Measurements from ENCODE around the gene CDH23. TPM values are rescaled to one million over a fixed set of nuclear protein-coding genes. Genes with fewer than 3 reads are reported as not detected.

The CDH23 gene
- total and polyA plus RNA-seq, 2 experiments from 2014 or later = 0.08 TPM; not detected in 1

DNA sequence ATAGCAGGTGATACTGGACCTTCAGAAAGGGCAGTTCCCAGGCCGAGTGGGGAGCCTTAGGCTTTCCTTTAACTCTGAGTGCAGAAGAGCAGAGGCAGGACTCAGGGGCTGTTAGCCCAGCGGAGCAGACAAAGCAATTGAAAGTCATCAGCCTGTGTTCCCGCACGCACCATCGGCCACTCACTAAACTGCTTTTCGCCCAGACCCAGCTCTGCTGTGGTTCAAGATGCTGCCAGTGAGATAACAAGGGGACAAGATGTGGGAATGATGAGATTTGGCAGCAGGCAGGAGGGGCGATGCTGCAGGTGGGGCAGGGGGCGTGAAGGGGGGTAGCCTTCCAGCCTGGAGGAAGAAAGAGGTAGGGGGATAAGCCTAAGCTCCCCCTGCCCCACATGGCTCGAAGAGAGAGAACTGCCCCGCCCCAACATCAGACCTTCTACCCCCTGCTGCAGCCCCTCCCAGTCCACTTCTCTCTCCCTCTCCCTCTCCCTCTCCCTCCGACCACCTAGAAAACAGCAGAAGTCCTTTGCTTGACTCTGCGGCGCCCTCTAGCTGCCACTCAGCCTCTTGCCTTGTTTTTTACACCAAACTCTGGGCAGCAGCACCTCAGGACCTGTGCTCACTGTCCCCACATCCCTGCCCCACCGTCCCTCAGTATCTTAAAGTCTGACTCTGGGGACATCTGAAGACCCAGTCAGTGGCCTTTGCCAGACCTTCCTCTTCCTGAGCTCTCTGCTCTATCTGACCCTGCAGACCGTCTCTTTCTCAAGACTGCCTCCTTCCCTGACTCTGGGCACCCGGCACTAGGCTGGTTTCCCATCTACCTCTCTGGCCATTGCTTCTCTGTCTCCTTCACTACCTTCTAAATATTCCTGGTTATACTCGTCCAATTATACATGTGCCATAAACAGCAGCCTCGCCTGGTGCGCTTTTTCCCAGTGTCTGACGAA is 212.4 kb downstream of the CDH23 start:
- TF ChIP-seq EZH2phosphoT487 (IDR thresholded peaks at IDR 0.05; ENCODE audit: insufficient read depth, low read depth) (no peak), EZH2 (IDR thresholded peaks at IDR 0.05; ENCODE audit: insufficient read depth, poor library complexity, severe bottlenecking) (no peak)
- in situ Hi-C loops (cut with MboI) = no loop called here
- peak; percentile 77 for DNase-seq

DNA sequence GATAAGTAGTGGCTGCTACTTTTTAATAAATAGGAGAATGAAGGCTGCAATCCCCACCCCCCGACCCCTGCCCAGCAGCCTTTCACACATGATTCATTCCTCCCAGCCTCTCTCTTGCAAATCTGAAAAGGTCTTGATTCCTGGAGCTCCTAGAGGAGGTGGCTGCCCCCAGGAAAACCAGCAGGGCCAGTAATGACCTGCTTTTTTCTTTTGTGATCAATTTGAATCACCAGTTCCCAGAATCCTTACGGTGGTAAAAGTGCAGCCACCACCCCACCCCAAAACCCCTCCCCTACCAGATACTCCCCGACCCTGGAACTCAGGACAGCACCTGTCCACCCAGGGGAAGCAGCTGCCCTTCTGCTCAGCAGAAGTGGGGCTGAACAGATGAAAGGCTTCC is 213.9 kb downstream of the CDH23 start:
- DNase-seq = no peak
- Histone ChIP-seq H3F3A (ENCODE audit: insufficient read depth) (peaks cover 4% of the 10 kb centered on the region), H3K4me2 (ENCODE audit: unreplicated experiment) (no peak overlapping the region), H4K20me1 (ENCODE audit: insufficient read depth) (no peaks in the 10 kb centered on the region), H3K9me3 (ENCODE audit: low read depth) (no peaks in the 10 kb centered on the region), H2AFZ (no peak overlapping the region), H3K27me3 (replicated peaks; ENCODE audit: insufficient read depth) (0 out of 2 replicates have a peak, but pooled peaks cover 9% of the 10 kb centered on the region), H3K9me2 (ENCODE audit: insufficient read depth) (no peaks in the 10 kb centered on the region), H3K79me2 (ENCODE audit: insufficient read depth) (no peaks in the 10 kb centered on the region), H3K36me3 (ENCODE audit: low read depth) (no peaks in the 10 kb centered on the region), H3K9ac (no peak overlapping the region), H3K27ac (no peak overlapping the region), H3K4me3 (no peak overlapping the region), H3K4me1 (ENCODE audit: insufficient read depth) (peaks cover 4% of the 10 kb centered on the region)
- TF ChIP-seq EZH2phosphoT487 (IDR thresholded peaks at IDR 0.05; ENCODE audit: insufficient read depth, low read depth) (no peak), EZH2 (IDR thresholded peaks at IDR 0.05; ENCODE audit: insufficient read depth, poor library complexity, severe bottlenecking) (no peak)
- 67 to 68% methylated on average over 3 of the region's 3 CpGs for WGBS, 2 experiments (ENCODE audit: low coverage in 1 of 2, low lambda C conversion rate in 2 of 2, missing lambda C conversion rate in 2 of 2)
- in situ Hi-C loops (cut with MboI) = no loop called here

More for the DNA sequence above, 212.4 kb downstream of the CDH23 start:
- Histone ChIP-seq H3K9me3 (ENCODE audit: low read depth) (no peaks in the 10 kb centered on the region), H3K79me2 (ENCODE audit: insufficient read depth) (no peaks in the 10 kb centered on the region), H3K4me3 (no peak overlapping the region), H3K9ac (no peak overlapping the region), H3K4me2 (ENCODE audit: unreplicated experiment) (no peak overlapping the region), H3F3A (ENCODE audit: insufficient read depth) (peaks cover 13% of the 10 kb centered on the region), H3K36me3 (ENCODE audit: low read depth) (no peaks in the 10 kb centered on the region), H3K4me1 (ENCODE audit: insufficient read depth) (peaks cover 12% of the 10 kb centered on the region), H3K27me3 (replicated peaks; ENCODE audit: insufficient read depth) (0 out of 2 replicates have a peak, but pooled peaks cover 5% of the 10 kb centered on the region), H4K20me1 (ENCODE audit: insufficient read depth) (no peaks in the 10 kb centered on the region), H2AFZ (no peak overlapping the region), H3K27ac (no peak overlapping the region), H3K9me2 (ENCODE audit: insufficient read depth) (no peaks in the 10 kb centered on the region)
- 39 to 47% methylated on average over 18 to 20 of the region's 20 CpGs for WGBS, 2 experiments (ENCODE audit: low coverage in 1 of 2, low lambda C conversion rate in 2 of 2, missing lambda C conversion rate in 2 of 2)

DNA sequence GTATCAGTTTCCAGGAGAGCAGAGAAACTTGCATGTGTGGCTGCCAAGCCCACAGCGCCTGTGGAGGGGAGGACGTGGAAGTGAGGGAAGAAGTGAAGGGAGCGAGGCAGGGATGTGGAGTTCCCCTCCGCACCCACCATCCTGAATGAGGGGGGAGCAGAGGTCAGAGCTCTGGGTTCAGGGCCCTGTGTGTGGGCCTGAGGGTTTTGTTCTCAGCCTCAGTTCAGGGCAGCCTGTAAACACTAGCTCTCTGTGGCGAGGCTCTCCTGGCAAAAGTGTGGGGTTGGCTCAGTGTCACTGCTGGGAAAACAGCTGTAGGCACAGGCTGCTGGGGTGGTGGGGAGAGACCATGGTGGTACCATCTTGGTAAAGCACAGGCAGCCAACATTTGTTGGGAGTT is 214.4 kb downstream of the CDH23 start:
- H3K79me2 ChIP-seq (ENCODE audit: insufficient read depth) = no peaks in the 10 kb centered on the region
- H3K9ac ChIP-seq = no peak overlapping the region
- TF ChIP-seq EZH2phosphoT487 (IDR thresholded peaks at IDR 0.05; ENCODE audit: insufficient read depth, low read depth) (no peak), EZH2 (IDR thresholded peaks at IDR 0.05; ENCODE audit: insufficient read depth, poor library complexity, severe bottlenecking) (no peak)
- H3K9me2 ChIP-seq (ENCODE audit: insufficient read depth) = no peaks in the 10 kb centered on the region
- 0 out of 2 replicates have a peak, but pooled peaks cover 9% of the 10 kb centered on the region for H3K27me3 ChIP-seq (replicated peaks; ENCODE audit: insufficient read depth)
- H3F3A ChIP-seq (ENCODE audit: insufficient read depth) = no peaks in the 10 kb centered on the region
- H3K4me1 ChIP-seq (ENCODE audit: insufficient read depth) = peaks cover 3% of the 10 kb centered on the region; the same call in 1 of the 2 replicates
- in situ Hi-C loops (cut with MboI) = no loop called here
- DNase-seq = no peak
- no peaks in the 10 kb centered on the region for H3K36me3 ChIP-seq (ENCODE audit: low read depth)
- no peak overlapping the region for H2AFZ ChIP-seq
- H4K20me1 ChIP-seq (ENCODE audit: insufficient read depth) = no peaks in the 10 kb centered on the region
- H3K9me3 ChIP-seq (ENCODE audit: low read depth) = no peaks in the 10 kb centered on the region
- no peak overlapping the region for H3K27ac ChIP-seq
- no peak overlapping the region for H3K4me2 ChIP-seq (ENCODE audit: unreplicated experiment)
- no peak overlapping the region for H3K4me3 ChIP-seq
- 74 to 76% methylated on average over 5 of the region's 5 CpGs for WGBS, 2 experiments (ENCODE audit: low coverage in 1 of 2, low lambda C conversion rate in 2 of 2, missing lambda C conversion rate in 2 of 2)

DNA sequence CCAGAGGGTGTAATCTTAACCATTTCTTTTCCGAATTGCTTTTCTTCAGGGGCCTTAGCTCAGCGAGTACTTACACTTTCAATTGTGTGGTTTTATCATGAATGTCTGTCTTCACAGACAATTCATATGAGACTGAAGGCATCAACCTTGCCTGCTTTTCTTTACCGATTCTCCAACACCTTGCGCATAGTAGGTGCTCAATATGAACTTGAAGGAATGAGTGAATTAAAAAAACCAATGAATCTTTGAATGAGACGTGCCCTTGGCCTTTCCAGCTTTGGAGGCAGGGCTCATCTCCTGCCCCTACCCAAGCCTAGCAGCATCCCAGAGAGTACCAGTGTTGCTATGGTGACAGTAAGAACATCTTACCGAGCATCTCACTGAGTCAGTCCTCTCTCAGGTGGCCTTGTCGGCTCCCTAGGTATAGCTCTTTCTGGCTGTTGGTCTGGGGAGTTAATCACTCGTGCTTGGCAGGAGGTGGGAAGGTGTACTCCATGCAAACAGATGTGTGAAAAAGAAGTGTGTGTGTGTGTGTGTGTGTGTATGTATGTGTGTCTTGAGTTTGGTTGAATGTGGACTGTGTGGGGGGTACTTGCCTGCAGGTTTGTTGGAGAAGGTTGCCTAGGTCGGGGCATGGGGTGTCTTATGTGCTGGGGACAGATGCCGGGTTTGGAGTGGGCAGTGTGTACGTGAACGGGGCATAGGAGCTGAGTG is 215.1 kb downstream of the CDH23 start:
- Histone ChIP-seq H3K4me2 (ENCODE audit: unreplicated experiment) (no peak overlapping the region), H3K27me3 (replicated peaks; ENCODE audit: insufficient read depth) (0 out of 2 replicates have a peak, but pooled peaks cover 9% of the 10 kb centered on the region), H3K9ac (no peak overlapping the region), H3K27ac (no peak overlapping the region), H2AFZ (no peak overlapping the region), H3K4me1 (ENCODE audit: insufficient read depth) (peaks cover 3% of the 10 kb centered on the region; the same call in 1 of the 2 replicates), H3K9me2 (ENCODE audit: insufficient read depth) (no peaks in the 10 kb centered on the region), H3F3A (ENCODE audit: insufficient read depth) (no peaks in the 10 kb centered on the region), H3K9me3 (ENCODE audit: low read depth) (no peaks in the 10 kb centered on the region), H3K79me2 (ENCODE audit: insufficient read depth) (no peaks in the 10 kb centered on the region), H3K36me3 (ENCODE audit: low read depth) (no peaks in the 10 kb centered on the region), H3K4me3 (no peak overlapping the region), H4K20me1 (ENCODE audit: insufficient read depth) (no peaks in the 10 kb centered on the region)
- 73 to 76% methylated on average over 12 of the region's 12 CpGs for WGBS, 2 experiments (ENCODE audit: low coverage in 1 of 2, low lambda C conversion rate in 2 of 2, missing lambda C conversion rate in 2 of 2)
- no peak for DNase-seq
- TF ChIP-seq EZH2 (IDR thresholded peaks at IDR 0.05; ENCODE audit: insufficient read depth, poor library complexity, severe bottlenecking) (no peak), EZH2phosphoT487 (IDR thresholded peaks at IDR 0.05; ENCODE audit: insufficient read depth, low read depth) (no peak)
- in situ Hi-C loops (cut with MboI) = no loop called here

Measured in GM23248 (cell line).